Kidney (tissue), 14 donors: ENCODE data around the gene BSCL2. TPM values are rescaled to one million over a fixed set of nuclear protein-coding genes. Genes with fewer than 3 reads are reported as not detected.

Source experiments
- DNase-seq, 5 donors: peaks; one replicate each; pipeline ENCODE4 v3.0.0-alpha.2; 2013 to 2020
- FAIRE-seq: peaks from 2 replicates; lab custom pipeline; 2012; peaks lifted over from hg19 to GRCh38; lab: Jason Lieb, UNC
- H3K27ac ChIP-seq, 2 donors: one replicate each; pipeline ENCODE4 v1.7.0; 2013; ENCODE audit warnings: low read depth in 2 of 2, low read length in 2 of 2, inconsistent platforms in 1 of 2
- H3K27me3 ChIP-seq: one replicate; pipeline ENCODE4 v1.7.1; 2013; ENCODE audit warnings: low read length, inconsistent platforms; ENCODE audit not compliant: control insufficient read depth, insufficient read depth
- H3K36me3 ChIP-seq, 3 donors: one replicate each; pipeline versions ENCODE4 v1.7.0 to v1.7.1; 2013; ENCODE audit warnings: low read length in 3 of 3, control low read depth in 1 of 3, inconsistent platforms in 1 of 3; ENCODE audit not compliant: insufficient read depth in 3 of 3, control insufficient read depth in 2 of 3
- H3K4me1 ChIP-seq, 3 donors: one replicate each; pipeline versions ENCODE4 v1.7.0 to v1.7.1; 2013; ENCODE audit warnings: low read length in 3 of 3, inconsistent platforms in 1 of 3, low read depth in 1 of 3; ENCODE audit not compliant: control insufficient read depth in 2 of 3, insufficient read depth in 2 of 3
- H3K4me3 ChIP-seq, 3 donors: one replicate each; pipeline versions ENCODE4 v1.7.0 to v1.8.1; 2013; ENCODE audit warnings: low read length in 3 of 3, control low read depth in 1 of 3, inconsistent platforms in 1 of 3
- H3K9ac ChIP-seq, 3 donors: one replicate each; pipeline versions ENCODE4 v1.7.0 to v1.7.1; 2013; ENCODE audit warnings: low read length in 3 of 3, control low read depth in 1 of 3, inconsistent platforms in 1 of 3
- H3K9me3 ChIP-seq, 3 donors: one replicate each; pipeline versions ENCODE4 v1.7.0 to v1.7.1; 2013; ENCODE audit warnings: low read length in 3 of 3, control low read depth in 1 of 3, inconsistent platforms in 1 of 3; ENCODE audit not compliant: control insufficient read depth in 2 of 3, insufficient read depth in 1 of 3
- intact Hi-C: fragments of 100-400 bp; cut with DNase I; formaldehyde crosslinking; loops from one replicate; pipeline ENCODE4 v1.11.1; 2022
- polyA plus RNA-seq: library from polyadenylated mRNA; stranded (reverse); fragments of 350-450 nt; fragmentation: Illumina TruSeq; extraction: RNeasy Lipid Tissue Mini Kit (QIAGEN cat#74804); gene quantifications from one replicate; pipeline ENCODE4 v1.2.3, GENCODE V29; 2014; ENCODE audit warnings: low read depth, low replicate concordance; ENCODE audit not compliant: insufficient read depth
- total RNA-seq: library from RNA; stranded (reverse); fragmentation: NEBNext Ultra II Directional; extraction: Animal tissue kit (Norgen Biotek cat#: 25700); gene quantifications from one replicate; pipeline ENCODE4 v1.2.1, GENCODE V29; 2021
- TF ChIP-seq, protein P1 (sequence below): IDR thresholded peaks from 3 replicates; pipeline ENCODE4 v1.5.1; 2012; ENCODE audit warnings: mild to moderate bottlenecking, moderate library complexity, borderline replicate concordance; ENCODE audit not compliant: insufficient read depth; ENCODE audit errors: extremely low read depth
- donor health status: control.
- donor health status: control.
- donor health status: control.
- donor health status: control.
- donor health status: control.
- donor health status: DM: yes; HTN: yes; CAD: no.
- donor health status: Normal renal cell carcinoma (clear cell type).

Gene BSCL2
- total and polyA plus RNA-seq, 2 donors from 2014 or later = 93.2 to 249 TPM

GRCh38 chr11:62724171-62724570 is 16.9 kb upstream of the BSCL2 start:
- FAIRE-seq (no peak), DNase-seq (no peak)
- H3K36me3 ChIP-seq = peaks cover 21 to 47% (median 37%) of the 10 kb centered on the region in 3 donors
- peaks cover 0 to 13% (median 3%) of the 10 kb centered on the region in 3 donors for H3K4me1 ChIP-seq
- TF ChIP-seq, protein P1, sequence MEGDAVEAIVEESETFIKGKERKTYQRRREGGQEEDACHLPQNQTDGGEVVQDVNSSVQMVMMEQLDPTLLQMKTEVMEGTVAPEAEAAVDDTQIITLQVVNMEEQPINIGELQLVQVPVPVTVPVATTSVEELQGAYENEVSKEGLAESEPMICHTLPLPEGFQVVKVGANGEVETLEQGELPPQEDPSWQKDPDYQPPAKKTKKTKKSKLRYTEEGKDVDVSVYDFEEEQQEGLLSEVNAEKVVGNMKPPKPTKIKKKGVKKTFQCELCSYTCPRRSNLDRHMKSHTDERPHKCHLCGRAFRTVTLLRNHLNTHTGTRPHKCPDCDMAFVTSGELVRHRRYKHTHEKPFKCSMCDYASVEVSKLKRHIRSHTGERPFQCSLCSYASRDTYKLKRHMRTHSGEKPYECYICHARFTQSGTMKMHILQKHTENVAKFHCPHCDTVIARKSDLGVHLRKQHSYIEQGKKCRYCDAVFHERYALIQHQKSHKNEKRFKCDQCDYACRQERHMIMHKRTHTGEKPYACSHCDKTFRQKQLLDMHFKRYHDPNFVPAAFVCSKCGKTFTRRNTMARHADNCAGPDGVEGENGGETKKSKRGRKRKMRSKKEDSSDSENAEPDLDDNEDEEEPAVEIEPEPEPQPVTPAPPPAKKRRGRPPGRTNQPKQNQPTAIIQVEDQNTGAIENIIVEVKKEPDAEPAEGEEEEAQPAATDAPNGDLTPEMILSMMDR = no peak
- no peaks in the 10 kb centered on the region for H3K9me3 ChIP-seq
- intact Hi-C loops = no loop called here
- no peaks in the 10 kb centered on the region for H3K27me3 ChIP-seq
- peak overlapping the region in 2 of 3 donors; percentile 82 to 99 for H3K4me3 ChIP-seq
- no peak overlapping the region for H3K27ac ChIP-seq
- H3K9ac ChIP-seq = peak overlapping the region in 1 of 3 donors; percentile 43

DNA sequence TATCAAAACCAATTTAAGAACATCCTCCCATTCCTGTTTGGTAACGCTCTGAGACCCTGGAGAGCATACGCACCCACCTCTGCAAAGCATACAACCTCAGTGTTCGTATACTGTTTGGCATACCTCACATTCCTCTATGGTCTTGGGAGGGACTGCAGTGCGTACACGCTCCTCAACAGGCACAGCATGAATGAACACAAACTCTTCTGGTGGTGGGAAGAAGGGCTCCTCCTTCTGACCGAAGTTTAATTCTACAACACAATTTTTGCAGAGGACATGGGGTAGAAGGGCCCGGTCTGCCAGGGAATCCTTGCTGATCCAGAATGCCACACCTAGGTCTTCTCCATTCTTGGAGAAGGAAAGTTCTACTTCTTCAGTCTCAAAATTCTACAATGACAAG is 14.8 kb upstream of the BSCL2 start:
- FAIRE-seq (no peak), DNase-seq (peak in 3 of 5 donors; percentile 19 to 61 (median 35))
- TF ChIP-seq, protein P1 = no peak
- Histone ChIP-seq H3K9ac (no peak overlapping the region), H3K36me3 (peaks cover 26 to 68% (median 42%) of the 10 kb centered on the region in 3 donors), H3K27ac (no peak overlapping the region), H3K4me1 (peaks cover 0 to 13% (median 3%) of the 10 kb centered on the region in 3 donors), H3K27me3 (no peaks in the 10 kb centered on the region), H3K9me3 (no peaks in the 10 kb centered on the region), H3K4me3 (no peak overlapping the region)
- intact Hi-C loops = no loop called here

GRCh38 chr11:62719302-62719978 is 12.2 kb upstream of the BSCL2 start:
- H3K27ac ChIP-seq = no peak overlapping the region
- no peak overlapping the region for H3K4me3 ChIP-seq
- H3K27me3 ChIP-seq = no peaks in the 10 kb centered on the region
- H3K4me1 ChIP-seq = peaks cover 0 to 12% (median 0%) of the 10 kb centered on the region in 3 donors
- H3K9ac ChIP-seq = no peak overlapping the region
- H3K36me3 ChIP-seq = peaks cover 31 to 91% (median 63%) of the 10 kb centered on the region in 3 donors
- TF ChIP-seq, protein P1 = no peak
- H3K9me3 ChIP-seq = no peaks in the 10 kb centered on the region
- FAIRE-seq = no peak
- no peak for DNase-seq
- intact Hi-C loops = no loop called here
